ENCODE measurements around the gene SHROOM3.

DNA sequence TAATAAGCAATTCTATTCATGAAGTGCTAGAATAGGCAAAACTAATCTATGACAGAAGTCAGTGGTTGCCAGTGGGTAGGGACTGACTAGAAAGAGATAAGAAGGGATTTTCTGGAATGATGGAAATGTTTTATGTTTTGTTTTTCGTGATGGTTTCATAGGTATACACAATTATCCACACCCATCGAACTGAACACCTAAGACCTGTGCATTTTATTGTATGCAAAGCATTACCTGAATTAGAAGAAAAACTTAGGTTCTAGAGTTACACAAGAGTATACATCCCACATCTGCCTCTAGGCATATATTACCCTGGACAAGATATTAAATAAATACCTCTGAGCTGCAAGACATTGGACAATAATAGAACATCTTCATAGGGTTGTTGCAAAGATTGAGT is 257.7 kb downstream of the SHROOM3 start:
- TF ChIP-seq POLR2AphosphoS5 (IDR thresholded peaks at IDR 0.05) (no peak), POLR2A (IDR thresholded peaks at IDR 0.05) (no peak)
- TF ChIP-seq, protein P1, sequence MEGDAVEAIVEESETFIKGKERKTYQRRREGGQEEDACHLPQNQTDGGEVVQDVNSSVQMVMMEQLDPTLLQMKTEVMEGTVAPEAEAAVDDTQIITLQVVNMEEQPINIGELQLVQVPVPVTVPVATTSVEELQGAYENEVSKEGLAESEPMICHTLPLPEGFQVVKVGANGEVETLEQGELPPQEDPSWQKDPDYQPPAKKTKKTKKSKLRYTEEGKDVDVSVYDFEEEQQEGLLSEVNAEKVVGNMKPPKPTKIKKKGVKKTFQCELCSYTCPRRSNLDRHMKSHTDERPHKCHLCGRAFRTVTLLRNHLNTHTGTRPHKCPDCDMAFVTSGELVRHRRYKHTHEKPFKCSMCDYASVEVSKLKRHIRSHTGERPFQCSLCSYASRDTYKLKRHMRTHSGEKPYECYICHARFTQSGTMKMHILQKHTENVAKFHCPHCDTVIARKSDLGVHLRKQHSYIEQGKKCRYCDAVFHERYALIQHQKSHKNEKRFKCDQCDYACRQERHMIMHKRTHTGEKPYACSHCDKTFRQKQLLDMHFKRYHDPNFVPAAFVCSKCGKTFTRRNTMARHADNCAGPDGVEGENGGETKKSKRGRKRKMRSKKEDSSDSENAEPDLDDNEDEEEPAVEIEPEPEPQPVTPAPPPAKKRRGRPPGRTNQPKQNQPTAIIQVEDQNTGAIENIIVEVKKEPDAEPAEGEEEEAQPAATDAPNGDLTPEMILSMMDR (IDR thresholded peaks at IDR 0.05) = no peak
